ENCODE results near the gene PRKN.

The PRKN gene

GRCh38 chr6:162733489-162733888 lies 5.9 kb upstream of the PRKN start:
- Histone ChIP-seq H3K4me1 (ENCODE audit: control insufficient read depth in 1 of 2, insufficient read depth in 2 of 2, low read length in 2 of 2) (no peaks in the 10 kb centered on the region), H3K9me3 (ENCODE audit: control insufficient read depth in 1 of 2, low read length in 2 of 2) (no peaks in the 10 kb centered on the region), H3K4me3 (ENCODE audit: low read depth in 1 of 2, low read length in 2 of 2) (no peak overlapping the region), H3K27ac (ENCODE audit: low read depth, low read length) (no peak overlapping the region), H3K36me3 (ENCODE audit: control insufficient read depth in 1 of 2, insufficient read depth in 2 of 2, low read length in 2 of 2) (no peaks in the 10 kb centered on the region), H3K27me3 (ENCODE audit: control insufficient read depth in 1 of 2, insufficient read depth in 2 of 2, low read length in 2 of 2) (no peaks in the 10 kb centered on the region), H3K9ac (ENCODE audit: low read depth in 1 of 2, low read length in 2 of 2) (no peak overlapping the region)

DNA sequence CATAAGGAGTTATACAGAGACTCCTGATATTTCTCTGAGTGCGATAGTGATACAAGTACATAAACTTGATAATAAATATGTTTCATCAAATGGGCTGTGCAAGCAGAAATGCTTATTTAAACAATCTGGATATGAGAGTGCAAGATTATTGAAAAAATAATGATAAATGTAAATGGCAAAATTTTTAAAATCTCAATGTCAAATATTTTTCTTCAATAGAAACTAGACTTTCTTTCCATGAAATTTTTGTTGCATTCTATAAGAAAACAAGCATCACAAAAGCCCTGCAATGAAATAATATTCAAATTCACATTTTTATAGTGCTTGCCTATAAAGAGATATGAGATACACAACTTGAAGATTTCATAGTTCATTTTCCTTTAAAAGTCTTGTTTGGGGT lies 2.9 kb upstream of the PRKN start:
- Histone ChIP-seq H3K36me3 (ENCODE audit: control insufficient read depth in 1 of 2, insufficient read depth in 2 of 2, low read length in 2 of 2) (no peaks in the 10 kb centered on the region), H3K4me3 (ENCODE audit: low read depth in 1 of 2, low read length in 2 of 2) (no peak overlapping the region), H3K27me3 (ENCODE audit: control insufficient read depth in 1 of 2, insufficient read depth in 2 of 2, low read length in 2 of 2) (no peaks in the 10 kb centered on the region), H3K4me1 (ENCODE audit: control insufficient read depth in 1 of 2, insufficient read depth in 2 of 2, low read length in 2 of 2) (peaks cover 9 to 17% of the 10 kb centered on the region in 2 donors), H3K9ac (ENCODE audit: low read depth in 1 of 2, low read length in 2 of 2) (no peak overlapping the region), H3K27ac (ENCODE audit: low read depth, low read length) (no peak overlapping the region), H3K9me3 (ENCODE audit: control insufficient read depth in 1 of 2, low read length in 2 of 2) (no peaks in the 10 kb centered on the region)

- H3K27me3 ChIP-seq (ENCODE audit: control insufficient read depth in 1 of 2, insufficient read depth in 2 of 2, low read length in 2 of 2), result no peaks in the 10 kb centered on the region
- H3K27ac ChIP-seq (ENCODE audit: low read depth, low read length), result no peak overlapping the region
- peaks cover 22 to 30% of the 10 kb centered on the region in 2 donors for H3K4me1 ChIP-seq (ENCODE audit: control insufficient read depth in 1 of 2, insufficient read depth in 2 of 2, low read length in 2 of 2)
- no peaks in the 10 kb centered on the region for H3K36me3 ChIP-seq (ENCODE audit: control insufficient read depth in 1 of 2, insufficient read depth in 2 of 2, low read length in 2 of 2)
- no peak overlapping the region for H3K9ac ChIP-seq (ENCODE audit: low read depth in 1 of 2, low read length in 2 of 2)
- H3K4me3 ChIP-seq (ENCODE audit: low read depth in 1 of 2, low read length in 2 of 2), result no peak overlapping the region
- H3K9me3 ChIP-seq (ENCODE audit: control insufficient read depth in 1 of 2, low read length in 2 of 2), result no peaks in the 10 kb centered on the region
Observed at GRCh38 chr6:162728706-162729105, 1.1 kb upstream of the PRKN start.

DNA sequence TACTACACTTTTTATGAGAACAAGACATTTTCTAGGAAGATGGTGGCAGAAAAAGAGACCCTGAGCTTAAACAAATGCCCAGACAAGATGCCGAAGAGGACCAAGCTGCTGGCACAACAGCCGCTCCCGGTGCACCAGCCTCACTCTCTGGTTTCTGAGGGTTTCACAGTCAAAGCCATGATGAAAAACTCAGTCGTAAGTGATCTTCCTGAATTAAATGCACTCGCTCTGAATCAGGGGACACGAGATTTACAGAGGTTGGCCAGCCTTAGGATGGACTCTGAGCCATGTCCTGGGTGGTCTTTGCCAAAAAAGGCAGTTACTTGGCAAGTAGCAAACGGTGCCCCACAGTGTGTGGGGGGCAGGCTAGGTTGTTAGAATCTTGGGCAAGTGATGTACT lies 631 bp upstream of the PRKN start:
- Histone ChIP-seq H3K4me3 (ENCODE audit: low read depth in 1 of 2, low read length in 2 of 2) (peak overlapping the region; percentile 36 to 62), H3K9ac (ENCODE audit: low read depth in 1 of 2, low read length in 2 of 2) (peak overlapping the region in 1 of 2 donors; percentile 4), H3K27me3 (ENCODE audit: control insufficient read depth in 1 of 2, insufficient read depth in 2 of 2, low read length in 2 of 2) (no peaks in the 10 kb centered on the region), H3K36me3 (ENCODE audit: control insufficient read depth in 1 of 2, insufficient read depth in 2 of 2, low read length in 2 of 2) (no peaks in the 10 kb centered on the region), H3K27ac (ENCODE audit: low read depth, low read length) (peak overlapping the region; percentile 6), H3K4me1 (ENCODE audit: control insufficient read depth in 1 of 2, insufficient read depth in 2 of 2, low read length in 2 of 2) (peaks cover 22 to 30% of the 10 kb centered on the region in 2 donors), H3K9me3 (ENCODE audit: control insufficient read depth in 1 of 2, low read length in 2 of 2) (no peaks in the 10 kb centered on the region)

- Histone ChIP-seq H3K27me3 (ENCODE audit: control insufficient read depth in 1 of 2, insufficient read depth in 2 of 2, low read length in 2 of 2) (no peaks in the 10 kb centered on the region), H3K4me3 (ENCODE audit: low read depth in 1 of 2, low read length in 2 of 2) (peak overlapping the region; percentile 62 to 73), H3K9me3 (ENCODE audit: control insufficient read depth in 1 of 2, low read length in 2 of 2) (no peaks in the 10 kb centered on the region), H3K27ac (ENCODE audit: low read depth, low read length) (peak overlapping the region; percentile 86), H3K4me1 (ENCODE audit: control insufficient read depth in 1 of 2, insufficient read depth in 2 of 2, low read length in 2 of 2) (peaks cover 22 to 36% of the 10 kb centered on the region in 2 donors), H3K36me3 (ENCODE audit: control insufficient read depth in 1 of 2, insufficient read depth in 2 of 2, low read length in 2 of 2) (no peaks in the 10 kb centered on the region), H3K9ac (ENCODE audit: low read depth in 1 of 2, low read length in 2 of 2) (peak overlapping the region; percentile 77 to 80)
Observed at GRCh38 chr6:162726947-162727321, 632 bp downstream of the PRKN start.

GRCh38 chr6:162722633-162723032 lies 4.9 kb downstream of the PRKN start:
- Histone ChIP-seq H3K36me3 (ENCODE audit: control insufficient read depth in 1 of 2, insufficient read depth in 2 of 2, low read length in 2 of 2) (no peaks in the 10 kb centered on the region), H3K9me3 (ENCODE audit: control insufficient read depth in 1 of 2, low read length in 2 of 2) (no peaks in the 10 kb centered on the region), H3K27ac (ENCODE audit: low read depth, low read length) (no peak overlapping the region), H3K4me3 (ENCODE audit: low read depth in 1 of 2, low read length in 2 of 2) (no peak overlapping the region), H3K4me1 (ENCODE audit: control insufficient read depth in 1 of 2, insufficient read depth in 2 of 2, low read length in 2 of 2) (peaks cover 16 to 31% of the 10 kb centered on the region in 2 donors), H3K9ac (ENCODE audit: low read depth in 1 of 2, low read length in 2 of 2) (no peak overlapping the region), H3K27me3 (ENCODE audit: control insufficient read depth in 1 of 2, insufficient read depth in 2 of 2, low read length in 2 of 2) (no peaks in the 10 kb centered on the region)

DNA sequence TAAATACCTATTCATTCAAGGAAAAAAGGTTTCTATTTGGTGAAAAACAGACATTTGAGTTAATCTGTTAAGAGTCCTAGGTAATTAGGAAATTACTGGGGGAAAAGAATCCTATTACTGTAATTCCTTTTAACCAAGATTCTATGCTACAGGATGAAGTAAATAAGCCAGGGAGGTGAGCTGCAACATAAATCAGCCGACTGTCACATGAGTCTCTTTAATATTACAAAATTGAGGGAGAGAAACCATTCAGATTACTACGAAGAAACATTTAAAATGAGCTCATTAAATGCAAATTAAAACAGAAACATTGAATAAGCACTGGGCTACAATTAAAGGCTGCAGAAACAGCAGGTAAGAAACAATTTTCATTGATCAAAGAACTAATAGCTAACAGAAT lies 5.3 kb downstream of the PRKN start:
- Histone ChIP-seq H3K4me1 (ENCODE audit: control insufficient read depth in 1 of 2, insufficient read depth in 2 of 2, low read length in 2 of 2) (peaks cover 16 to 31% of the 10 kb centered on the region in 2 donors), H3K27ac (ENCODE audit: low read depth, low read length) (no peak overlapping the region)

GRCh38 chr6:162721404-162721687 lies 6.2 kb downstream of the PRKN start:
- H3K27ac ChIP-seq (ENCODE audit: low read depth, low read length), result no peak overlapping the region
- H3K9me3 ChIP-seq (ENCODE audit: control insufficient read depth in 1 of 2, low read length in 2 of 2), result peaks cover 0 to 5% of the 10 kb centered on the region in 2 donors
- H3K9ac ChIP-seq (ENCODE audit: low read depth in 1 of 2, low read length in 2 of 2), result no peak overlapping the region
- peaks cover 16 to 27% of the 10 kb centered on the region in 2 donors for H3K4me1 ChIP-seq (ENCODE audit: control insufficient read depth in 1 of 2, insufficient read depth in 2 of 2, low read length in 2 of 2)
- H3K36me3 ChIP-seq (ENCODE audit: control insufficient read depth in 1 of 2, insufficient read depth in 2 of 2, low read length in 2 of 2), result peaks cover 0 to 3% of the 10 kb centered on the region in 2 donors
- no peaks in the 10 kb centered on the region for H3K27me3 ChIP-seq (ENCODE audit: control insufficient read depth in 1 of 2, insufficient read depth in 2 of 2, low read length in 2 of 2)
- no peak overlapping the region for H3K4me3 ChIP-seq (ENCODE audit: low read depth in 1 of 2, low read length in 2 of 2)

More for the DNA sequence above, 5.3 kb downstream of the PRKN start:
- Histone ChIP-seq H3K36me3 (ENCODE audit: control insufficient read depth in 1 of 2, insufficient read depth in 2 of 2, low read length in 2 of 2) (no peaks in the 10 kb centered on the region), H3K9me3 (ENCODE audit: control insufficient read depth in 1 of 2, low read length in 2 of 2) (no peaks in the 10 kb centered on the region), H3K9ac (ENCODE audit: low read depth in 1 of 2, low read length in 2 of 2) (no peak overlapping the region), H3K27me3 (ENCODE audit: control insufficient read depth in 1 of 2, insufficient read depth in 2 of 2, low read length in 2 of 2) (no peaks in the 10 kb centered on the region), H3K4me3 (ENCODE audit: low read depth in 1 of 2, low read length in 2 of 2) (no peak overlapping the region)

DNA sequence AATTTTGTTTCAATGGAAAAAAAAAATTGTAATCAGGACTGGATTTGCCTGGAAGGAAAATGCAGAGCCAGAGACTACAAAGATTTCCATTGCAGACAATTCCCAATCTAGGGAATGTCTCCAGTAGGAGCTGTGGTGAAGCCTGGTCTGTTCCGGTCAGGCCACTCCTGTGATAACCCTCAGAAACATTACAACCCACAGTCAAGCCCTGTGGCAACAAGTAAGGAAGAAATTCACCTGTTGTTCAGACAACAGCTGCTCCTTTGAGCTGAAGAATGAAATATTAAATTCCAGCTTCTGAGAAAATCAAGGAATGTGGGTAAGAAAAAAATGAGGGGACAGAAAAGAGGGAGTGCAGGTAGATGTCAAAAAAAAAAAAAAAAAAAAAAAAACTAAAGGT lies 8.0 kb downstream of the PRKN start:
- peaks cover 0 to 3% of the 10 kb centered on the region in 2 donors for H3K36me3 ChIP-seq (ENCODE audit: control insufficient read depth in 1 of 2, insufficient read depth in 2 of 2, low read length in 2 of 2)
- H3K4me1 ChIP-seq (ENCODE audit: control insufficient read depth in 1 of 2, insufficient read depth in 2 of 2, low read length in 2 of 2), result peaks cover 4 to 9% of the 10 kb centered on the region in 2 donors
- no peak overlapping the region for H3K9ac ChIP-seq (ENCODE audit: low read depth in 1 of 2, low read length in 2 of 2)
- H3K4me3 ChIP-seq (ENCODE audit: low read depth in 1 of 2, low read length in 2 of 2), result no peak overlapping the region
- H3K9me3 ChIP-seq (ENCODE audit: control insufficient read depth in 1 of 2, low read length in 2 of 2), result peaks cover 0 to 5% of the 10 kb centered on the region in 2 donors
- no peaks in the 10 kb centered on the region for H3K27me3 ChIP-seq (ENCODE audit: control insufficient read depth in 1 of 2, insufficient read depth in 2 of 2, low read length in 2 of 2)
- H3K27ac ChIP-seq (ENCODE audit: low read depth, low read length), result no peak overlapping the region

DNA sequence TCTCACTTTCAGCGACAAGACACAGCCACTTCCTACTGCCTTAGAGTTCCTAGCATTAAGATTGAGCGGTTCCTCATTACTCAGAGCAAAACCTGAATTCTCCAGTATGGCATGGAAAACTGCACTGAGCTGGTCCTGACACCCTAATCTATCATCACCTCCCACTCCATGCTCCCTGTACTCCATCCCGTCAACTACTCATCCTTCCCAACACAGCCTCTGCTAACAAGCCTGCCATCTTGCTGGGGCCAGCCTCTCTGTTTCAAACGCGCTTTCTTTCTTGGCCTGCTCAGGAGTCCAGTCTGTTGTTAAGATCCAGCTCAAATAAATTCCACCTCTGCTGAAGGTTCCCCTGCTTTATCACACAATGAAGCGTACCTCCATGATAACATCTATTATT lies 12.0 kb downstream of the PRKN start:
- Histone ChIP-seq H3K27ac (ENCODE audit: low read depth, low read length) (no peak overlapping the region), H3K4me1 (ENCODE audit: control insufficient read depth in 1 of 2, insufficient read depth in 2 of 2, low read length in 2 of 2) (no peaks in the 10 kb centered on the region)

More for the DNA sequence above, 12.0 kb downstream of the PRKN start:
- no peak overlapping the region for H3K4me3 ChIP-seq (ENCODE audit: low read depth in 1 of 2, low read length in 2 of 2)
- no peaks in the 10 kb centered on the region for H3K27me3 ChIP-seq (ENCODE audit: control insufficient read depth in 1 of 2, insufficient read depth in 2 of 2, low read length in 2 of 2)
- H3K9ac ChIP-seq (ENCODE audit: low read depth in 1 of 2, low read length in 2 of 2), result no peak overlapping the region
- H3K9me3 ChIP-seq (ENCODE audit: control insufficient read depth in 1 of 2, low read length in 2 of 2), result peaks cover 0 to 5% of the 10 kb centered on the region in 2 donors
- peaks cover 0 to 3% of the 10 kb centered on the region in 2 donors for H3K36me3 ChIP-seq (ENCODE audit: control insufficient read depth in 1 of 2, insufficient read depth in 2 of 2, low read length in 2 of 2)
